Measurements from ENCODE around the gene NUB1. TPM values are rescaled to one million over a fixed set of nuclear protein-coding genes. Genes with fewer than 3 reads are reported as not detected.

Gene NUB1
- total RNA-seq, 2 donors from 2014 or later = 36.9 to 70.3 TPM

DNA sequence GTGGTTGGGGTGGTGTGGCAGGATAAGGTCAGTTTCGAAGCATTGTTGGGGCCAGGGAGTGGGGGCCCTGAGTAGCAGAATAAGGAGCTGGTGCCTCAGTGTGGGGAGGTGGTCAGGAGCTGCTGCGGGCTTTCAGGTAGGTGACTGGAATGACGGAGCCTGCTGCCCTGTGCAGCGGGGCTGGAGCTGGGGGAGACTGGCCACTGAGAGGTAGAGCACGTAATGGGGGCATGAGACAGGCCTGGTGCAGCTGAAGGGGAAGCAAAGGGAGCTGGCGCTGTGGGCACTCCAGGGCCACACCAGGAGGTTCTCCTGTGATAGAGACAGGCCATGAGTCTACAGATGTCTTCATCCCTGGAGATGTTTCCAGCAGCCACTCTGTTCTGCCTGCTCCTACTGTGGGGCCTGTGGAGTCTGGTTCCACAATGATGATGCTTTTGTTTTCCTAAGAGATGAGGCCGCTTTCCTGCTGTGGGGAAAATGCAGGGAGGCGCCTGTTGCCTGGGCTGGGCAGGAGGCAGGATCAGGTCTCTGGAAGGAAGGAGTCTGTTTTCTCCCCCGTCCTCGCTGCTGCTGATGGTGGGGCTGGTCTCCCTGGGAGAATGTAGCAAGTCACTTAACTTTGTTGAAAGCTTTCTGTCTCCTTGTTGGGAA, 31.1 kb downstream of the NUB1 start:
- ATAC-seq (replicated peaks) = no peak
- H3K9me3 Mint-ChIP-seq = no peaks in the 10 kb centered on the region
- H3K27me3 Mint-ChIP-seq = no peaks in the 10 kb centered on the region
- no peak overlapping the region for H3K4me3 Mint-ChIP-seq
- peaks cover 82% of the 10 kb centered on the region for H3K36me3 Mint-ChIP-seq (ENCODE audit: low read depth)
- H3K27ac Mint-ChIP-seq = peak overlapping the region; percentile 67
- peaks cover 6% of the 10 kb centered on the region for H3K4me1 Mint-ChIP-seq

GRCh38 chr7:151373599-151373998, 32.0 kb downstream of the NUB1 start:
- H3K27me3 Mint-ChIP-seq = no peaks in the 10 kb centered on the region
- no peak overlapping the region for H3K27ac Mint-ChIP-seq
- no peaks in the 10 kb centered on the region for H3K4me1 Mint-ChIP-seq

GRCh38 chr7:151374139-151374538, 32.5 kb downstream of the NUB1 start:
- ATAC-seq (replicated peaks) = no peak
- no peak overlapping the region for H3K27ac Mint-ChIP-seq

More at GRCh38 chr7:151373599-151373998, 32.0 kb downstream of the NUB1 start:
- H3K9me3 Mint-ChIP-seq = no peaks in the 10 kb centered on the region
- H3K4me3 Mint-ChIP-seq = no peak overlapping the region
- H3K36me3 Mint-ChIP-seq (ENCODE audit: low read depth) = peaks cover 82% of the 10 kb centered on the region
- no peak for ATAC-seq (replicated peaks)

DNA sequence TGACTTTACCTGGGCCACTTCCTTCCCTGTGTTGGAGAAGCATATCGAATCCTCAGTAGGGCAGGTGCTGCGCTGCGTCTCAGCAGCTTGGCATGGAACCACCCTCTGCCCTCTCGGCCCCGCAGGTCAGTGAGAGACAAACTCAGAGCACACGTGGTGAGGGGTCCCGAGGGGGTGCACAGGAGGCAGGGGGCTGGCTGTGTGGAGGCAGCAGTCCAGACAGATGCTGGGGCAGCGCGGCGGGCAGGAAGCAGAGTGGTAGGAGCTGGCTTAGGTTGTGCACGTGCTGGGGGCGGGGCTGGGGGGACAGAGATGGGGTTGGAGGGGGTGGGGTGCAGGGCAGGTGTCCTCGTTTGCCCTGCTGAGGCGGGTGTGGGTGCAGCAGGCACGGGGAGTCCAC, 33.1 kb downstream of the NUB1 start:
- Mint-ChIP-seq H3K4me3 (no peak overlapping the region), H3K9me3 (no peaks in the 10 kb centered on the region), H3K36me3 (ENCODE audit: low read depth) (peaks cover 72% of the 10 kb centered on the region), H3K27ac (no peak overlapping the region), H3K4me1 (peaks cover 4% of the 10 kb centered on the region), H3K27me3 (no peaks in the 10 kb centered on the region)
- ATAC-seq (replicated peaks) = no peak

More at GRCh38 chr7:151374139-151374538, 32.5 kb downstream of the NUB1 start:
- H3K4me1 Mint-ChIP-seq = no peaks in the 10 kb centered on the region
- H3K9me3 Mint-ChIP-seq = no peaks in the 10 kb centered on the region
- no peaks in the 10 kb centered on the region for H3K27me3 Mint-ChIP-seq
- H3K36me3 Mint-ChIP-seq (ENCODE audit: low read depth) = peaks cover 78% of the 10 kb centered on the region
- H3K4me3 Mint-ChIP-seq = no peak overlapping the region

- peaks cover 4% of the 10 kb centered on the region for H3K4me1 Mint-ChIP-seq
- peaks cover 63% of the 10 kb centered on the region for H3K36me3 Mint-ChIP-seq (ENCODE audit: low read depth)
- H3K27me3 Mint-ChIP-seq = no peaks in the 10 kb centered on the region
- H3K4me3 Mint-ChIP-seq = no peak overlapping the region
- no peaks in the 10 kb centered on the region for H3K9me3 Mint-ChIP-seq
- H3K27ac Mint-ChIP-seq = peak overlapping the region; percentile 77
- ATAC-seq (replicated peaks) = no peak
Observed at GRCh38 chr7:151375530-151376217, 34.1 kb downstream of the NUB1 start.

DNA sequence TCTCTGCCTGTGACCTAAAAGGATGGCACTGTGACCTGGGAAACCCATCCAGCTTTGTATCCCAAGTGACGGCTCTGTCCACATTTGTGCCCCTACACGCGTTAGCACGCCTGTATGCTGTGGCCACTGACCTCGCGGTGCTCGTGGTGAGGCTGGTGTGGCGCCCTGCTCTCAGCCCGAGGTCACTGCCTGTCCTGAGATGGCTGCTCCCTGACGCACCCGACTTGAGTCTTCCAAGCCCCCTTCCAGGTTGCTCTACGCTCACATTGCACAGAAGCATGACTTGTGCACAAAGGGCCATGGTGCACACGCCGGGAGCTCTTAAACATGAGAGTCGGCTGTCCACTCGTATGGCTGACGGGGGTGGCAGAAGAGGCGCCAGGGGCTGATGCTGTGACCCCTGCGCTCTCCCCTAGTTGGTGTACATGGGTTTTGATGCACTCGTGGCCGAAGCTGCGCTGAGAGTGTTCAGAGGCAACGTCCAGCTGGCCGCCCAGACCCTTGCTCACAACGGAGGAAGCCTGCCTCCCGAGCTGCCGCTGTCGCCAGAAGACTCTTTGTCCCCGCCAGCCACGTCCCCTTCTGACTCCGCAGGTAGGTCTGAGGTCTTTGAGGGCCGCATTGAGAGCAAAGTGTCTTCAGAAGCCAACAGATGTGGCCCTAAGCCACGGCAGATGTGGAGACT, 34.7 kb downstream of the NUB1 start:
- H3K9me3 Mint-ChIP-seq = no peaks in the 10 kb centered on the region
- no peak overlapping the region for H3K27ac Mint-ChIP-seq
- no peak for ATAC-seq (replicated peaks)
- H3K27me3 Mint-ChIP-seq = no peaks in the 10 kb centered on the region
- peaks cover 4% of the 10 kb centered on the region for H3K4me1 Mint-ChIP-seq
- peaks cover 57% of the 10 kb centered on the region for H3K36me3 Mint-ChIP-seq (ENCODE audit: low read depth)
- H3K4me3 Mint-ChIP-seq = no peak overlapping the region

DNA sequence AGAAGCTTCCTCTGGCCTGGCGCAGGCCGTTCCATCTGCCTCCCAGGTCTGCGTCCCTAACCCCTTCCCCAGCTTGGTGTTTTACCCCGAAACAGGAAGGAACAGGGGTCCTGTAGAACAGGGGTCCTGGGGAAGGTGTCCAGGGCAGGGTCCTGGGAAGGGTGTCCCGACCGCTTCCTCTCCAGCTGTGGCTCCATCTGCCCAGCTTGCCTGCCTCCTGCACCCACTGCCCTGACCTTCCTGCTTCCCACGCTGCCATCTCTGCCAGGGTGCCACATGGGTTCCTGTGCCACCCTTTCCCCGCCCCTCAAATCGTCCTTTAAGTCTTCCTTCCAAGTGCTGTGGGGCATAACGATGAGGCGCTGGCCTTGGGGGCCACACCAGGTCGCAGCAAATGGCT, 35.8 kb downstream of the NUB1 start:
- no peak for ATAC-seq (replicated peaks)
- no peaks in the 10 kb centered on the region for H3K9me3 Mint-ChIP-seq
- H3K4me3 Mint-ChIP-seq = no peak overlapping the region
- H3K27me3 Mint-ChIP-seq = no peaks in the 10 kb centered on the region
- no peak overlapping the region for H3K27ac Mint-ChIP-seq
- H3K4me1 Mint-ChIP-seq = peaks cover 6% of the 10 kb centered on the region
- H3K36me3 Mint-ChIP-seq (ENCODE audit: low read depth) = peaks cover 53% of the 10 kb centered on the region

DNA sequence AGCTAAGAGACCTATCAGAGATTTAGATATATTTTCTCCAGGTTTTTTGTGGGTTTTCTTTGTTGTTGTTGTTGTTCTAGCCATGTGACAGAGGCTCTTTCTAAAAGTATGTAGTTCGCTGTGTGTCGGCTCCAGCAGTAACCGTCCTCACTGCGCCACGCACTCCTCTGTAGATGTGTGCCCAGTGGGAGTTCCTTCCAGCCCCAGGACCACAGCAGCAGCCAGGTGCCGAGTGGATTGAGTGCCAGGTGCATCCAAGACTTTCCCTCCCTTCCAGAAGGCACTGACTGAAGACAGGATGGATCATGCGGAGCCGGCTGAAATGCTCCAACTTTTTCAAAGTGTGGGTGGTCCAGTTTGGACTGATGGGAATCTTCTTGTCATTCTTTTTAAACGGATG, 36.4 kb downstream of the NUB1 start:
- ATAC-seq (replicated peaks) = no peak
- peaks cover 8% of the 10 kb centered on the region for H3K4me1 Mint-ChIP-seq
- H3K36me3 Mint-ChIP-seq (ENCODE audit: low read depth) = peaks cover 47% of the 10 kb centered on the region
- no peak overlapping the region for H3K4me3 Mint-ChIP-seq
- no peaks in the 10 kb centered on the region for H3K27me3 Mint-ChIP-seq
- no peak overlapping the region for H3K27ac Mint-ChIP-seq
- H3K9me3 Mint-ChIP-seq = no peaks in the 10 kb centered on the region

DNA sequence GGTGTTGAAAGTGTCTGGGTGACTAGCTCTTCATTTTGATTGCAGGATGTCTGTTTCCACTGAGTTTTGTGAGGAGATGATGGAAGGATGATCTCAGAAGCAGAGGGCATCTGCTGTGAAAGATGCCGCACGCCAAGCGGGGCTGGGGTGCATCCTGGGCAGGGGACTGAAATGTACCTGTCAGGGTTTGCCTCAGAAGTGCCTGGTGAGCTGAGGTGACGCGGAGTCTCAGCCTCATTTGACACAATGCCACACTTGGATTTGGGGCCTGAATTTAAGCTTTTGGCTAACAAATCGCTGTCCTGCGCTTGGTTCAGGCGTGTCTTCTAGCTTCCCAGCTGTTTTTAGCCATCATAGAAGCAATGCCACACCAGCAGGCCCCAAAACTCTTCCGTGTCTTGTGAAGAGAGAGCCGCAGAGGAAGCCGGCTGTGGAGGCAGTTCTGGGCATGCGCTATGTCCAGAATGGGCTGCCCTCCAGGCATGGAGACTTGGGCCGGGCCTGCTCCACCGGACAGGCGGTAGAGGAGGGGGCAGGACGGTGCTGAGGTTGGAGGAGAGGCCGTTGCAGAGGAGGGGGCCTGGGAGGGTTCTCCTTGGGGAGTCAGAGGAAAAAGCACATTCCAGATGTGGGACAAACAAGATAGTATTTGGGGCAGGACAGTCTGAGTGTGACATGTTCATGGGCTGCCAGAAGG, 37.0 kb downstream of the NUB1 start:
- no peak overlapping the region for H3K4me3 Mint-ChIP-seq
- no peak for ATAC-seq (replicated peaks)
- H3K27ac Mint-ChIP-seq = no peak overlapping the region
- H3K9me3 Mint-ChIP-seq = no peaks in the 10 kb centered on the region
- H3K36me3 Mint-ChIP-seq (ENCODE audit: low read depth) = peaks cover 43% of the 10 kb centered on the region
- H3K27me3 Mint-ChIP-seq = no peaks in the 10 kb centered on the region
- H3K4me1 Mint-ChIP-seq = peaks cover 8% of the 10 kb centered on the region

DNA sequence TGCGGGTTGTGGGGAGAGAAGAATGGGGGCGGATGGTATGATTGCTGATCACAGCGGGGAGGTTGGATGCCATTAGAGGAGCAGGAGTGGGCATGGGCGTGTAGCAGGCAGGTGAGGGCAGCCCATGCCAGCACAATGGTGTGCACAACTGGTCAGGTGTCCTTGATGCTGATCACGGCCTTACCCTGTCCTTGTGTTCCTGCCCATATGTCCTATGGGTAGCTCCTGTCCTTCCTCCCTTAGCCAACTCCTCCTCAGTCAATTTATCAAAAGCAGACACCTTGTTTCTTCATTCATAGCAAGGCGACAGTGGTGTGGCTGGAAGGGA, 37.5 kb downstream of the NUB1 start:
- Mint-ChIP-seq H3K27ac (no peak overlapping the region), H3K4me1 (peaks cover 8% of the 10 kb centered on the region), H3K27me3 (no peaks in the 10 kb centered on the region), H3K36me3 (ENCODE audit: low read depth) (peaks cover 39% of the 10 kb centered on the region), H3K9me3 (no peaks in the 10 kb centered on the region), H3K4me3 (no peak overlapping the region)
- no peak for ATAC-seq (replicated peaks)

GRCh38 chr7:151379534-151380198, 38.1 kb downstream of the NUB1 start:
- H3K27ac Mint-ChIP-seq = no peak overlapping the region
- ATAC-seq (replicated peaks) = no peak
- peaks cover 34% of the 10 kb centered on the region for H3K36me3 Mint-ChIP-seq (ENCODE audit: low read depth)
- H3K9me3 Mint-ChIP-seq = no peaks in the 10 kb centered on the region
- H3K4me3 Mint-ChIP-seq = no peak overlapping the region
- peaks cover 8% of the 10 kb centered on the region for H3K4me1 Mint-ChIP-seq
- H3K27me3 Mint-ChIP-seq = no peaks in the 10 kb centered on the region

DNA sequence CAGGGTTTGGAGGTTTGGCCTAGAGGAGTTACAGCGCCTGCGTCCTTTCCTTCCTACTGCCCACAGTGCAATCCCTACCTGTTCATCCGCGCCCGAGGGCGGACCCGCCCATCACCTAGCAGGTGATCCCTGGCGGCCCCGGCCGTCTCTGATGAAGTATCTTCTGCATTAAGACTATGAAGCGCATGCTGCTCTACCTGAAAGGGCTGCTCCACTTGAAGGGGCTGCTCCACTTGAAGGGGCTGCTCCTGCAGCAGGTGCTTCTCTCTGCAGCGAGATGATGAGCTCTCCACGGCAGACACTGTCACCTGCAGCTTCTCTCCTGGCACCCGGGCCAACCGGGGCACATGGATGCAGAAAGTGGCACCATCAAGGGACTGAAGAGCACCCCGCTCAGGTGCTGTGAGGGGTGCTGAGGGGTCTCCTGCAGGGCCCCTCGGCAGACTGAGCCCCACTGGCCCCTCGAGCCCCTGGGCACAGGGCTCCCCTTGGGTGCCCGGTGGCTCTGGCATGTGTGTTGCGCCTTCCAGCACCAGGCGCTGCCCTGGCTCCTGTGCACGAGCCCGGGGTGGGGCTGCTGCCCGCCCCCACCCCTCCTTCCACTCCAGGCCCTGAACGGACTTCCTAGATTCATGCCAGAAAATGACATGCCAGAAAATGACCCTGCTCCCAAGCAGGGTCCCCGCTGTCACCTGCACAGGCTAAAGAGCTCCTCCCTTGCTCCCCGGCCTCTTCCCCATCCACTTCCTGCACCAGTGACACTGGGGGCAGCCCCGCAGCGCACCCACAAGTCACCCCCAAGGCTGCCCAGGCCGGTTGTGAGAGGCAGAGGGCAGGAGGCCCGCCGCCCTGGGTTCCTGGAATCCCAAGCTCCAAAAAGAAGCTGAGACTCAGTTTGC, 38.8 kb downstream of the NUB1 start:
- Mint-ChIP-seq H3K27ac (no peak overlapping the region), H3K27me3 (no peaks in the 10 kb centered on the region), H3K4me3 (peak overlapping the region; percentile 43), H3K36me3 (ENCODE audit: low read depth) (peaks cover 31% of the 10 kb centered on the region), H3K4me1 (peaks cover 8% of the 10 kb centered on the region), H3K9me3 (no peaks in the 10 kb centered on the region)
- no peak for ATAC-seq (replicated peaks)

DNA sequence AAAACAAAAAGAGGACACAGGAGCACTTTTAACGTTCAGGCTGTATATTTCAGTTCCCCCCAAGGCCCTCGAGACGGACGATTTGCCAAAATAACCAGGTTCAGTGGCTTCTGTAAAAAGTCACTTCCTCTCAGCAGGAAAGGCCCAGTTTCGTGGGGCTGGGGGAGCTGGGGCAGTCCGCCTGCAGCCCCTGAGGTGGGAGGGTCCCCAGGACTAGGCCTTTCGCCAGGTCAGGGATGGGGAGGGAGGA, 39.4 kb downstream of the NUB1 start:
- ATAC-seq (replicated peaks) = no peak
- Mint-ChIP-seq H3K27me3 (no peaks in the 10 kb centered on the region), H3K4me3 (peak overlapping the region; percentile 43), H3K4me1 (peaks cover 8% of the 10 kb centered on the region), H3K27ac (no peak overlapping the region), H3K9me3 (no peaks in the 10 kb centered on the region), H3K36me3 (ENCODE audit: low read depth) (peaks cover 25% of the 10 kb centered on the region)

All from activated T-helper 17 cell treated with anti-CD3 and anti-CD28 coated beads, Interleukin-2, amount 50 U/mL, for 72 hours (primary cell).